HepG2 (cell line): Measurements from ENCODE around the gene PPP4R2. TPM values are rescaled to one million over a fixed set of nuclear protein-coding genes. Genes with fewer than 3 reads are reported as not detected.

ENCODE experiments used
- IRX3 ChIP-seq: sonication (generic); formaldehyde crosslinking; IDR thresholded peaks from 2 replicates; pipeline ENCODE4 v1.8.1; 2023; ENCODE audit warnings: mild to moderate bottlenecking, low read depth, missing genetic modification reagents, borderline replicate concordance
- MEF2D ChIP-seq: sonication (generic); formaldehyde crosslinking; IDR thresholded peaks from 2 replicates; pipeline ENCODE4 v1.5.1; 2020; ENCODE audit warnings: mild to moderate bottlenecking, missing genetic modification reagents
- MXI1 ChIP-seq: IDR thresholded peaks from 3 replicates; pipeline ENCODE4 v1.6.1; 2012; ENCODE audit warnings: low read depth, low read length, inconsistent platforms, borderline replicate concordance
- NONO ChIP-seq, 2 experiments: fragments of 450-650 bp in 1 of 2; sonication (generic) in 1 of 2; formaldehyde crosslinking in 1 of 2; IDR thresholded peaks in 1 of 2; conservative IDR thresholded peaks in 1 of 2; 2 replicates each; pipeline versions ENCODE4 v1.6.1 to v1.8.0; 2017 to 2022; ENCODE audit warnings: mild to moderate bottlenecking in 1 of 2, missing genetic modification reagents in 1 of 2, moderate library complexity in 1 of 2
- PPARG ChIP-seq: conservative IDR thresholded peaks from 2 replicates; pipeline ENCODE4 v1.6.1; 2016; ENCODE audit warnings: missing biosample characterization, missing genetic modification reagents
- SIX4 ChIP-seq: sonication (generic); formaldehyde crosslinking; IDR thresholded peaks from 2 replicates; pipeline ENCODE4 v1.4.0; 2020; ENCODE audit warnings: missing genetic modification reagents
- ZNF333 ChIP-seq: sonication (generic); formaldehyde crosslinking; IDR thresholded peaks from 2 replicates; pipeline ENCODE4 v1.4.0; 2020; ENCODE audit warnings: mild to moderate bottlenecking, missing genetic modification reagents, borderline replicate concordance
- polyA plus RNA-seq, 8 experiments: library from polyadenylated mRNA; depleted of rRNA in 3 of 8; stranded (reverse) in 7 of 8; unstranded in 1 of 8; fragments of >200 nt; fragmentation: Illumina TruSeq in 4 of 8; extraction: Trizol in 4 of 8; gene quantifications; 2 replicates each; pipeline versions ENCODE4 v1.2.1 to v1.2.3, GENCODE V29; 2011 to 2016; ENCODE audit warnings: low read depth in 4 of 8, missing spikeins in 1 of 8, mixed read lengths in 1 of 8; ENCODE audit not compliant: insufficient read depth in 1 of 8
- total RNA-seq, 5 experiments: library from RNA; depleted of rRNA; stranded (reverse); fragments of >200 nt; fragmentation: Illumina TruSeq; extraction: Trizol; gene quantifications; 2 replicates each; pipeline ENCODE4 v1.2.3, GENCODE V29; 2016; ENCODE audit warnings: low read depth in 1 of 5
- TF ChIP-seq, protein P1 (sequence below): IDR thresholded peaks from 2 replicates; pipeline ENCODE4 v1.4.0; 2020; ENCODE audit warnings: mild to moderate bottlenecking, missing genetic modification reagents
- TF ChIP-seq, protein P2 (sequence below): sonication (generic); formaldehyde crosslinking; IDR thresholded peaks from 2 replicates; pipeline ENCODE4 v1.8.0; 2022; ENCODE audit warnings: mild to moderate bottlenecking, missing genetic modification reagents; ENCODE audit not compliant: insufficient replicate concordance
- TF ChIP-seq, protein P3 (sequence below): sonication (generic); formaldehyde crosslinking; IDR thresholded peaks from 2 replicates; pipeline ENCODE4 v1.5.1; 2020; ENCODE audit warnings: mild to moderate bottlenecking, missing genetic modification reagents, moderate library complexity

Gene PPP4R2
- total and polyA plus RNA-seq, 2 of the 13 experiments (the other 11 are each of a cell fraction or from before 2014, with no cell fraction given), result 22.3 to 161 TPM

DNA sequence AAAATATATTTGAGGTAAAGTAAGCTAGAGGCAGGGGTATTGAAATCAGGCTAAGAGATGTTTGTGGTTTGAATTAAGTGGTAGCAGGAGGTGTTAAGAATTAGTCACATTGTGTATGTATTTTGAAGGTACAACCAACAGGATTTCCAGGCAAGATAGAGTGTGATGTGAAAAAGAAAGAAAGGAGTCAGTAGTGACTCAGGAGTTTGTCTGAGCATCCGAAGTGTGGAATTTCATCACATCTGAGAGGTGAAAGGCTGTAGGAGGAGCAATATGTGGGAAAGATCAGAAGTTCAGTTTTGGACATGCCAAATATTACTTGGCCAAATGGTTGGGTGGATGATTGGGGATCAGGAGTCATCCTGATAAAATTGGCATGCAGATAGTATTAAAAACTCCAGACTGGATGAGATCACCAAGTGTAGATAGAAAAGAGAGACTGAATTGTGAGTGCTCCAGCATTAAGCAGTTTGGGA lies 32.7 kb downstream of the PPP4R2 start (continued):
- TF ChIP-seq, protein P1, sequence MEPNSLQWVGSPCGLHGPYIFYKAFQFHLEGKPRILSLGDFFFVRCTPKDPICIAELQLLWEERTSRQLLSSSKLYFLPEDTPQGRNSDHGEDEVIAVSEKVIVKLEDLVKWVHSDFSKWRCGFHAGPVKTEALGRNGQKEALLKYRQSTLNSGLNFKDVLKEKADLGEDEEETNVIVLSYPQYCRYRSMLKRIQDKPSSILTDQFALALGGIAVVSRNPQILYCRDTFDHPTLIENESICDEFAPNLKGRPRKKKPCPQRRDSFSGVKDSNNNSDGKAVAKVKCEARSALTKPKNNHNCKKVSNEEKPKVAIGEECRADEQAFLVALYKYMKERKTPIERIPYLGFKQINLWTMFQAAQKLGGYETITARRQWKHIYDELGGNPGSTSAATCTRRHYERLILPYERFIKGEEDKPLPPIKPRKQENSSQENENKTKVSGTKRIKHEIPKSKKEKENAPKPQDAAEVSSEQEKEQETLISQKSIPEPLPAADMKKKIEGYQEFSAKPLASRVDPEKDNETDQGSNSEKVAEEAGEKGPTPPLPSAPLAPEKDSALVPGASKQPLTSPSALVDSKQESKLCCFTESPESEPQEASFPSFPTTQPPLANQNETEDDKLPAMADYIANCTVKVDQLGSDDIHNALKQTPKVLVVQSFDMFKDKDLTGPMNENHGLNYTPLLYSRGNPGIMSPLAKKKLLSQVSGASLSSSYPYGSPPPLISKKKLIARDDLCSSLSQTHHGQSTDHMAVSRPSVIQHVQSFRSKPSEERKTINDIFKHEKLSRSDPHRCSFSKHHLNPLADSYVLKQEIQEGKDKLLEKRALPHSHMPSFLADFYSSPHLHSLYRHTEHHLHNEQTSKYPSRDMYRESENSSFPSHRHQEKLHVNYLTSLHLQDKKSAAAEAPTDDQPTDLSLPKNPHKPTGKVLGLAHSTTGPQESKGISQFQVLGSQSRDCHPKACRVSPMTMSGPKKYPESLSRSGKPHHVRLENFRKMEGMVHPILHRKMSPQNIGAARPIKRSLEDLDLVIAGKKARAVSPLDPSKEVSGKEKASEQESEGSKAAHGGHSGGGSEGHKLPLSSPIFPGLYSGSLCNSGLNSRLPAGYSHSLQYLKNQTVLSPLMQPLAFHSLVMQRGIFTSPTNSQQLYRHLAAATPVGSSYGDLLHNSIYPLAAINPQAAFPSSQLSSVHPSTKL (CRISPR knock-in tag), result peak; percentile 30; the same call in 1 of the 2 replicates
- TF ChIP-seq, protein P2, sequence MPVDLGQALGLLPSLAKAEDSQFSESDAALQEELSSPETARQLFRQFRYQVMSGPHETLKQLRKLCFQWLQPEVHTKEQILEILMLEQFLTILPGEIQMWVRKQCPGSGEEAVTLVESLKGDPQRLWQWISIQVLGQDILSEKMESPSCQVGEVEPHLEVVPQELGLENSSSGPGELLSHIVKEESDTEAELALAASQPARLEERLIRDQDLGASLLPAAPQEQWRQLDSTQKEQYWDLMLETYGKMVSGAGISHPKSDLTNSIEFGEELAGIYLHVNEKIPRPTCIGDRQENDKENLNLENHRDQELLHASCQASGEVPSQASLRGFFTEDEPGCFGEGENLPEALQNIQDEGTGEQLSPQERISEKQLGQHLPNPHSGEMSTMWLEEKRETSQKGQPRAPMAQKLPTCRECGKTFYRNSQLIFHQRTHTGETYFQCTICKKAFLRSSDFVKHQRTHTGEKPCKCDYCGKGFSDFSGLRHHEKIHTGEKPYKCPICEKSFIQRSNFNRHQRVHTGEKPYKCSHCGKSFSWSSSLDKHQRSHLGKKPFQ, result no peak
- TF ChIP-seq, protein P3, sequence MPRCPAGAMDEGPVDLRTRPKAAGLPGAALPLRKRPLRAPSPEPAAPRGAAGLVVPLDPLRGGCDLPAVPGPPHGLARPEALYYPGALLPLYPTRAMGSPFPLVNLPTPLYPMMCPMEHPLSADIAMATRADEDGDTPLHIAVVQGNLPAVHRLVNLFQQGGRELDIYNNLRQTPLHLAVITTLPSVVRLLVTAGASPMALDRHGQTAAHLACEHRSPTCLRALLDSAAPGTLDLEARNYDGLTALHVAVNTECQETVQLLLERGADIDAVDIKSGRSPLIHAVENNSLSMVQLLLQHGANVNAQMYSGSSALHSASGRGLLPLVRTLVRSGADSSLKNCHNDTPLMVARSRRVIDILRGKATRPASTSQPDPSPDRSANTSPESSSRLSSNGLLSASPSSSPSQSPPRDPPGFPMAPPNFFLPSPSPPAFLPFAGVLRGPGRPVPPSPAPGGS (CRISPR knock-in tag), result no peak
- TF ChIP-seq NONO (IDR thresholded peaks at IDR 0.05) (no peak), NONO (CRISPR knock-in tag; conservative IDR thresholded peaks at IDR 0.05) (0 out of 2 replicates have a peak, but pooled peaks have one; percentile 22), IRX3 (CRISPR knock-in tag) (no peak), ZNF333 (CRISPR knock-in tag) (no peak), MXI1 (no peak), SIX4 (CRISPR knock-in tag) (no peak), MEF2D (CRISPR knock-in tag) (no peak), PPARG (CRISPR knock-in tag) (peak; percentile 42; the same call in 1 of the 2 replicates)
